HepG2 (cell line): ENCODE data around the gene GRB7. TPM values are rescaled to one million over a fixed set of nuclear protein-coding genes. Genes with fewer than 3 reads are reported as not detected.

ENCODE experiments used
- EHMT2 ChIP-seq: fragments of 200-600 bp; sonication (generic); IDR thresholded peaks from 2 replicates; pipeline ENCODE4 v1.7.0; 2017; ENCODE audit warnings: antibody characterized with exemption, low read depth, low read length, borderline replicate concordance
- HMGXB4 ChIP-seq, 2 experiments: sonication (generic) in 1 of 2; formaldehyde crosslinking in 1 of 2; IDR thresholded peaks; 2 replicates each; pipeline versions ENCODE4 v1.4.0 to v1.6.1; 2018 to 2020; ENCODE audit warnings: missing genetic modification reagents in 2 of 2, borderline replicate concordance in 1 of 2, low read depth in 1 of 2, mild to moderate bottlenecking in 1 of 2, missing biosample characterization in 1 of 2
- MIER3 ChIP-seq: IDR thresholded peaks from 2 replicates; pipeline ENCODE4 v1.6.1; 2016; ENCODE audit warnings: missing compliant biosample characterization, borderline replicate concordance
- PHB2 ChIP-seq: fragments of 450-650 bp; IDR thresholded peaks from 2 replicates; pipeline ENCODE4 v1.6.1; 2018; ENCODE audit not compliant: partially characterized antibody
- PHF20 ChIP-seq: sonication (generic); formaldehyde crosslinking; IDR thresholded peaks from 2 replicates; pipeline ENCODE4 v1.5.0; 2020; ENCODE audit warnings: mild to moderate bottlenecking, missing genetic modification reagents
- RARG ChIP-seq: sonication (generic); formaldehyde crosslinking; IDR thresholded peaks from 2 replicates; pipeline ENCODE4 v1.4.0; 2020; ENCODE audit warnings: low read depth, mild to moderate bottlenecking, missing genetic modification reagents
- SOX5 ChIP-seq: IDR thresholded peaks from 2 replicates; pipeline ENCODE4 v1.6.1; 2016; ENCODE audit warnings: borderline replicate concordance
- TCF7L2 ChIP-seq: IDR thresholded peaks from 2 replicates; pipeline ENCODE4 v1.6.1; 2011; ENCODE audit warnings: mild to moderate bottlenecking, low read depth, low read length, moderate library complexity
- XBP1 ChIP-seq: sonication (generic); formaldehyde crosslinking; IDR thresholded peaks from 2 replicates; pipeline ENCODE4 v1.5.0; 2020; ENCODE audit warnings: missing genetic modification reagents
- ZBTB8A ChIP-seq: sonication (generic); formaldehyde crosslinking; IDR thresholded peaks from 2 replicates; pipeline ENCODE4 v1.4.0; 2020; ENCODE audit warnings: mild to moderate bottlenecking, low read depth, missing genetic modification reagents, borderline replicate concordance
- ZNF577 ChIP-seq: sonication (generic); formaldehyde crosslinking; IDR thresholded peaks from 2 replicates; pipeline ENCODE4 v1.4.0; 2020; ENCODE audit warnings: mild to moderate bottlenecking, low read depth, missing genetic modification reagents, borderline replicate concordance
- ZNF605 ChIP-seq: sonication (generic); formaldehyde crosslinking; IDR thresholded peaks from 2 replicates; pipeline ENCODE4 v1.8.0; 2022; ENCODE audit warnings: mild to moderate bottlenecking, missing genetic modification reagents
- ZNF660 ChIP-seq: sonication (generic); formaldehyde crosslinking; IDR thresholded peaks from 2 replicates; pipeline ENCODE4 v1.5.1; 2020; ENCODE audit warnings: mild to moderate bottlenecking, low read depth, missing genetic modification reagents, borderline replicate concordance
- ZNF780A ChIP-seq: sonication (generic); formaldehyde crosslinking; IDR thresholded peaks from 2 replicates; pipeline ENCODE4 v1.8.0; 2022; ENCODE audit warnings: mild to moderate bottlenecking, missing genetic modification reagents, moderate library complexity
- ZSCAN12 ChIP-seq: sonication (generic); formaldehyde crosslinking; IDR thresholded peaks from 2 replicates; pipeline ENCODE4 v1.9.0; 2021; ENCODE audit warnings: mild to moderate bottlenecking, missing genetic modification reagents
- polyA plus RNA-seq, 8 experiments: library from polyadenylated mRNA; depleted of rRNA in 3 of 8; stranded (reverse) in 7 of 8; unstranded in 1 of 8; fragments of >200 nt; fragmentation: Illumina TruSeq in 4 of 8; extraction: Trizol in 4 of 8; gene quantifications; 2 replicates each; pipeline versions ENCODE4 v1.2.1 to v1.2.3, GENCODE V29; 2011 to 2016; ENCODE audit warnings: low read depth in 4 of 8, missing spikeins in 1 of 8, mixed read lengths in 1 of 8; ENCODE audit not compliant: insufficient read depth in 1 of 8
- total RNA-seq, 5 experiments: library from RNA; depleted of rRNA; stranded (reverse); fragments of >200 nt; fragmentation: Illumina TruSeq; extraction: Trizol; gene quantifications; 2 replicates each; pipeline ENCODE4 v1.2.3, GENCODE V29; 2016; ENCODE audit warnings: low read depth in 1 of 5
- TF ChIP-seq, protein P1 (sequence below), 2 experiments: IDR thresholded peaks; 2 replicates each; pipeline ENCODE4 v1.6.1; 2011 to 2012; ENCODE audit warnings: low read length in 2 of 2, borderline replicate concordance in 1 of 2, low read depth in 1 of 2, mild to moderate bottlenecking in 1 of 2, moderate library complexity in 1 of 2
- TF ChIP-seq, protein P2 (sequence below): sonication (generic); formaldehyde crosslinking; IDR thresholded peaks from 2 replicates; pipeline ENCODE4 v1.4.0; 2020; ENCODE audit warnings: mild to moderate bottlenecking, missing genetic modification reagents

The GRB7 gene
- total and polyA plus RNA-seq, 2 of the 13 experiments (the other 11 are each of a cell fraction or from before 2014, with no cell fraction given) = 60.2 to 77.7 TPM

DNA sequence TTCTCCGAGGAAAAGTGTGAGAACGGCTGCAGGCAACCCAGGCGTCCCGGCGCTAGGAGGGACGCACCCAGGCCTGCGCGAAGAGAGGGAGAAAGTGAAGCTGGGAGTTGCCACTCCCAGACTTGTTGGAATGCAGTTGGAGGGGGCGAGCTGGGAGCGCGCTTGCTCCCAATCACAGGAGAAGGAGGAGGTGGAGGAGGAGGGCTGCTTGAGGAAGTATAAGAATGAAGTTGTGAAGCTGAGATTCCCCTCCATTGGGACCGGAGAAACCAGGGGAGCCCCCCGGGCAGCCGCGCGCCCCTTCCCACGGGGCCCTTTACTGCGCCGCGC, 38.0 kb upstream of the GRB7 start, which contains the start of gene ERBB2 (continued):
- TF ChIP-seq, protein P1, sequence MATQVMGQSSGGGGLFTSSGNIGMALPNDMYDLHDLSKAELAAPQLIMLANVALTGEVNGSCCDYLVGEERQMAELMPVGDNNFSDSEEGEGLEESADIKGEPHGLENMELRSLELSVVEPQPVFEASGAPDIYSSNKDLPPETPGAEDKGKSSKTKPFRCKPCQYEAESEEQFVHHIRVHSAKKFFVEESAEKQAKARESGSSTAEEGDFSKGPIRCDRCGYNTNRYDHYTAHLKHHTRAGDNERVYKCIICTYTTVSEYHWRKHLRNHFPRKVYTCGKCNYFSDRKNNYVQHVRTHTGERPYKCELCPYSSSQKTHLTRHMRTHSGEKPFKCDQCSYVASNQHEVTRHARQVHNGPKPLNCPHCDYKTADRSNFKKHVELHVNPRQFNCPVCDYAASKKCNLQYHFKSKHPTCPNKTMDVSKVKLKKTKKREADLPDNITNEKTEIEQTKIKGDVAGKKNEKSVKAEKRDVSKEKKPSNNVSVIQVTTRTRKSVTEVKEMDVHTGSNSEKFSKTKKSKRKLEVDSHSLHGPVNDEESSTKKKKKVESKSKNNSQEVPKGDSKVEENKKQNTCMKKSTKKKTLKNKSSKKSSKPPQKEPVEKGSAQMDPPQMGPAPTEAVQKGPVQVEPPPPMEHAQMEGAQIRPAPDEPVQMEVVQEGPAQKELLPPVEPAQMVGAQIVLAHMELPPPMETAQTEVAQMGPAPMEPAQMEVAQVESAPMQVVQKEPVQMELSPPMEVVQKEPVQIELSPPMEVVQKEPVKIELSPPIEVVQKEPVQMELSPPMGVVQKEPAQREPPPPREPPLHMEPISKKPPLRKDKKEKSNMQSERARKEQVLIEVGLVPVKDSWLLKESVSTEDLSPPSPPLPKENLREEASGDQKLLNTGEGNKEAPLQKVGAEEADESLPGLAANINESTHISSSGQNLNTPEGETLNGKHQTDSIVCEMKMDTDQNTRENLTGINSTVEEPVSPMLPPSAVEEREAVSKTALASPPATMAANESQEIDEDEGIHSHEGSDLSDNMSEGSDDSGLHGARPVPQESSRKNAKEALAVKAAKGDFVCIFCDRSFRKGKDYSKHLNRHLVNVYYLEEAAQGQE (IDR thresholded peaks at IDR 0.05; ENCODE audit: borderline replicate concordance in 1 of 2, low read depth in 1 of 2, low read length in 2 of 2) = no peak
- TF ChIP-seq ZSCAN12 (no peak), ZNF660 (no peak), ZNF605 (CRISPR knock-in tag) (no peak), ZNF577 (CRISPR knock-in tag) (no peak), SOX5 (peak; percentile 24; the same call in 1 of the 2 replicates), XBP1 (CRISPR knock-in tag) (no peak), PHB2 (no peak), TCF7L2 (no peak), EHMT2 (no peak), ZBTB8A (CRISPR knock-in tag) (no peak), RARG (CRISPR knock-in tag) (no peak), MIER3 (CRISPR knock-in tag) (no peak), PHF20 (CRISPR knock-in tag) (no peak), ZNF780A (no peak), HMGXB4 (CRISPR knock-in tag; IDR thresholded peaks at IDR 0.05; ENCODE audit: borderline replicate concordance in 1 of 2, low read depth in 1 of 2) (peak in 1 of 2 experiments; percentile 63; a peak in 3 of 4 replicates)
- TF ChIP-seq, protein P2, sequence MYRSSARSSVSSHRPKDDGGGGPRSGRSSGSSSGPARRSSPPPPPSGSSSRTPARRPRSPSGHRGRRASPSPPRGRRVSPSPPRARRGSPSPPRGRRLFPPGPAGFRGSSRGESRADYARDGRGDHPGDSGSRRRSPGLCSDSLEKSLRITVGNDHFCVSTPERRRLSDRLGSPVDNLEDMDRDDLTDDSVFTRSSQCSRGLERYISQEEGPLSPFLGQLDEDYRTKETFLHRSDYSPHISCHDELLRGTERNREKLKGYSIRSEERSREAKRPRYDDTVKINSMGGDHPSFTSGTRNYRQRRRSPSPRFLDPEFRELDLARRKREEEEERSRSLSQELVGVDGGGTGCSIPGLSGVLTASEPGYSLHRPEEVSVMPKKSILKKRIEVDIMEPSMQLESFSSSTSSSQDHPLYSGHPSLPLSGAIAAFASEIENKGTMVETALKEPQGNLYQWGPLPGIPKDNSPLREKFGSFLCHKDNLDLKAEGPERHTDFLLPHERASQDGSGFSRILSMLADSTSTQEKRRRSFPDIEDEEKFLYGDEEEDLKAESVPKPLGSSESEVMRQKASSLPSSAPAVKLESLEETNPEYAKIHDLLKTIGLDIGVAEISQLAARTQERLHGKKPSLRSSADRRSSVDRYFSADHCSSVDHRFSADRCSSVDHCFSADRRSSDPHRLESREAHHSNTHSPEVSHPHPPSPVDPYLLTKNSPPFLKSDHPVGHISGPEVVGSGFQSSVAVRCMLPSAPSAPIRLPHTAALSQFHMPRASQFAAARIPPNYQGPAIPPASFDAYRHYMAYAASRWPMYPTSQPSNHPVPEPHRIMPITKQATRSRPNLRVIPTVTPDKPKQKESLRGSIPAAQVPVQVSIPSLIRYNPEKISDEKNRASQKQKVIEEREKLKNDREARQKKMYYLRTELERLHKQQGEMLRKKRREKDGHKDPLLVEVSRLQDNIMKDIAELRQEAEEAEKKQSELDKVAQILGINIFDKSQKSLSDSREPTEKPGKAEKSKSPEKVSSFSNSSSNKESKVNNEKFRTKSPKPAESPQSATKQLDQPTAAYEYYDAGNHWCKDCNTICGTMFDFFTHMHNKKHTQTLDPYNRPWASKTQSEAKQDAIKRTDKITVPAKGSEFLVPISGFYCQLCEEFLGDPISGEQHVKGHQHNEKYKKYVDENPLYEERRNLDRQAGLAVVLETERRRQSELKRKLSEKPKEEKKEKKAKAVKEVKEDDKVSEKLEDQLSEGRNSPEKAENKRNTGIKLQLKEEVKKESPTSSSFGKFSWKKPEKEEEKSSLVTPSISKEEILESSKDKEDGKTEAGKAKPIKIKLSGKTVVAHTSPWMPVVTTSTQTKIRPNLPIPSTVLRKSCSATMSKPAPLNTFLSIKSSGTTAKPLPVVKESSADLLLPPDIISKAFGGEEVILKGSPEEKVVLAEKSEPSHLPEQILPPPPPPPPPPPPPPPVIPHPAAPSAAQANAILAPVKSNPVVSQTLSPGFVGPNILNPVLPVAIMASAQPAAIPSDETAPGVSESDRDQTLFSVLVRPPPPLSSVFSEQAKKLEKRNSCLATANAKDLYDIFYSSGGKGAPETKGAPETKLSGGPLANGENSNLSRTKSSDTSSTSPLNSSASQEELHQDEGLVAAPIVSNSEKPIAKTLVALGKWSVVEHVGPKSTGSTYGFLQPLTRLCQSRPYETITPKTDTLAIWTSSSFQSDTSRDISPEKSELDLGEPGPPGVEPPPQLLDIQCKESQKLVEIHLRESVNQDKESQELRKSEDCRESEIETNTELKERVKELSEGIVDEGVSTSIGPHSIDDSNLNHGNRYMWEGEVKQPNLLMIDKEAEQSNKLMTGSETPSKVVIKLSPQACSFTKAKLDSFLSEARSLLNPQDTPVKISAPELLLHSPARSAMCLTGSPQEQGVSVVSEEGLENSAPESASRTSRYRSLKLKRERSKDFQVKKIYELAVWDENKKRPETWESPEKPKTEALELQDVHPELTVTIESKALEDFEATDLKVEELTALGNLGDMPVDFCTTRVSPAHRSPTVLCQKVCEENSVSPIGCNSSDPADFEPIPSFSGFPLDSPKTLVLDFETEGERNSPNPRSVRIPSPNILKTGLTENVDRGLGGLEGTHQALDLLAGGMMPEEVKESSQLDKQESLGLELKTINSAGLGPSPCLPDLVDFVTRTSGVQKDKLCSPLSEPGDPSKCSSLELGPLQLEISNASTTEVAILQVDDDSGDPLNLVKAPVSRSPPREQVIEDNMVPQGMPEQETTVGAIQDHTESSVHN (CRISPR knock-in tag) = no peak
